HT-29 (cell line): ENCODE measurements around the gene TCHP. TPM values are rescaled to one million over a fixed set of nuclear protein-coding genes. Genes with fewer than 3 reads are reported as not detected.

Source experiments
- DNase-seq: peaks from one replicate; pipeline ENCODE4 v3.0.0-alpha.2; 2015; ENCODE audit warnings: low spot score
- small RNA-seq: library from RNA; depleted of rRNA; stranded (forward); fragments of <200 nt; gene quantifications from one replicate; pipeline ENCODE3, GENCODE V24; 2014
- total RNA-seq: library from RNA; depleted of rRNA; stranded (reverse); fragments of >200 nt; shearing (Covaris generic); gene quantifications from 2 replicates; pipeline ENCODE4 v1.2.3, GENCODE V29; 2014; rRNA removed

Gene TCHP
- total RNA-seq, 1 experiment from 2014 or later, result 8.8 TPM

GRCh38 chr12:109961612-109962011 lies 61.5 kb downstream of the TCHP start:
- DNase-seq, result no peak

DNA sequence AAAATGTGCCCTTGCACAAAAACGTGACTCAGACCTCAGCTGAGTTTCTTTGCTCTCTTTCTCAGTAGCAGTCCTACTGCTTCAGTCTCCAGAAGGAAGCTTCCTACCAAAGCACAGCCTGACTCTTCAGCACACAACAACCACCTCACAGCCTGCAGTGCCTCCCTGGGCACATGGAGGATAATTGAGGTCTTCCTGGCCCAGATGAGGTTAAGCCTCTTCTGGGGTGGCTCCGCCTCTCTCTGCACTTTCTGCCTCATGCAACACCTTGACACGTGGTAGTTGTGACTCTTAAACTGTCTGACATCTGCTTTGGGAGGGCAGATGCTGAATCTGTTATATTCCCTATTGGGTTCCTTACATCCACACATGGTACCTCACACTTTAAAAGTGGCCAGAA lies 62.3 kb downstream of the TCHP start:
- DNase-seq, result no peak

GRCh38 chr12:109963330-109963729 lies 63.3 kb downstream of the TCHP start:
- no peak for DNase-seq

DNA sequence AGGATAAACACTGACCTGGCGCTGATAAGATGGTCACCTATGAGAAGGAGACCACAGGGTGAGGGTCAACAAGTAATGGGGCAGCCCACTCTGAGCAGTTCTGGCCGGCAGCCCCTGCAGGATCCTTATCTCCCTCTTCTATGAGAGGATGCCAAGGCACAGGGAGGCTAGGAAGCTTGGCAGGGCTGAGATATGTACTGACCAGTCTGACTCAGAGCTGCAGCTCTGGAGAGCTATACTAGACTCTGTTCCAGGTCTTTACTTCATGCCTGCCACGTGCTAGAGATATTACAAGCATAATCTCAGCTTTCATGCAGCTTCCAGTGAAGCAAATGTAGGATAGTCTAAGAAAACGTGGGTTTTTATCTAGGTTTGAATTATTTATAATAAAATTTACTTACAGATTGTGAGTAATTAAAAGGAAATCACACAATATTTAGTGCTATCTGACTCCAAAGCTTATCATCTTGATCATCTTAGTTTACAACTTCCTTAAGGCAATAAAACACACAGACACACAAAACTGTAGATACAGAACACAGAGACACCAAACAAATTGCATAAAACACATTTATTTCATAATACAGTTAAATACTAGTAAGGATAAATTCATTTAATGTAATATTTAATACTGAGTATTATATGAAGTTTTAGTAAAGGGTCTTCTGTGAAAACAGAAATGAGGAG lies 63.8 kb downstream of the TCHP start:
- peak; percentile 50 for DNase-seq

DNA sequence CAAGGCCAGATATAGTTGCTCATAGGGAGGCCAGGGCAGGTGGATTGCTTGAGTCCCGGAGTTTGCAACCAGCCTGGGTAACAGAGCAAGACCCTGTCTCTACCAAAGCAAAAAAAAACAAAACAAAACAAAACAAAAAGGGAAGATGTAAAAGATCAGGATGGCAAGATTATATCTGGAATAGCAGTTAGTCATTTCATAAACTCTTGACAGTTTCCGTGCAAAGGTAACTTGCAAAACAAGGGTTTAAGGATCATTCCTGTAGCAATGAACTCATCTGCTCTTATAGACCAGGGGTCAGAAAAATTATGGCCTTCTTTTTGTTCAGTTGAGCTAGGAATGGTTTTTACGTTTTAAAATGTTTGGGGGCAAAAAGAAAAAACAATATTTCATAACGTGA lies 66.5 kb downstream of the TCHP start:
- DNase-seq, result no peak

DNA sequence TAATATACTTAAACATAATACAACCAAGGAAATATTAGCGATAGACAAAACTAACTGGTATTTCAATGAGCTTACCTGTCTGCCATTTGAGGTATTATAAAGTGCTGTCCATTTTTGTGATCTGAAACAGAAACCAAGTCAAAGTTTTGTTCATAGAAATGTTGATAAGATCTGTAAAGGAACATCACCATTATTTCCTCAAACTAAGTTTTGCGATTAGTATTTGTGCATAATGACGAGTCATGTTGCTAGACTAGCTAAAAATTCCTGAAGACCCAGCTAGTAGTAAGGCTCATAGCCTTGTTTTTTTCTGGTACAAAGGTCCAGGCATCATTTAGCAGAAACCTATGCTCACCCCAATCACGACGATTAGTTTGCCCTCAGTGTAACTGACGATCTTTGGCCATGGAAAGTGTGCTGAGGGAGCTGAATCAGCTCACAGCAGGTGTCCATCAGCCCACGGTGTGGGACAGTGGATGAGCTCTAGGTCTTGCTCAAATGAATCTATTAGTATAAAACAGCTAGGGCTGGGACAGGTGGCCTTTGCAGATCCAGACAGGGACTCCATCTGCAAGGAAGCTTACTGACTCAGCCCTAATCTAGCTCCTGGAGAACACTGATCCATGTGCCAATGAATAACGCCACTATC lies 67.4 kb downstream of the TCHP start:
- DNase-seq, result no peak

Small RNAs within 50 kb of the gene (small RNA-seq; reads per million reads assigned to genes)
- not detected for gene RN7SL441P

Other genes starting within 250 kb of the TCHP start
- gene FAM222A, start 186.4 kb upstream of the TCHP start, total RNA-seq, result 4.8 and 5.1 TPM in 2 replicates
- gene TRPV4, start 66.9 kb upstream of the TCHP start, total RNA-seq, result 0.05 TPM in 1 of 2 replicates, not detected in the other
- gene GLTP, start 19.7 kb upstream of the TCHP start, total RNA-seq, result 23.7 and 25.7 TPM in 2 replicates
- 9.8 and 15.3 TPM in 2 replicates for gene GIT2, start 96.1 kb downstream of the TCHP start, total RNA-seq
- gene ANKRD13A, start 99.2 kb downstream of the TCHP start, total RNA-seq, result 21.5 and 30.5 TPM in 2 replicates
- 8.3 and 12.9 TPM in 2 replicates for gene C12orf76, start 148.2 kb downstream of the TCHP start, total RNA-seq
- 5.5 and 5.8 TPM in 2 replicates for gene IFT81, start 224.1 kb downstream of the TCHP start, total RNA-seq